GM19372 (cell line): Measurements from ENCODE around the gene CCR2.
"Not testable (repeated sequence)": the region's sequence is repeated elsewhere in the genome, so short reads cannot be mapped to it uniquely, and the experiment has no call there.

Source experiments
- ATAC-seq: cut with Tn5 transposase; IDR thresholded peaks from one replicate; pipeline ENCODE4 v1.9.1; 2021; ENCODE audit warnings: mild to moderate bottlenecking, low read depth, moderate library complexity; ENCODE audit not compliant: unreplicated experiment

Gene CCR2

DNA sequence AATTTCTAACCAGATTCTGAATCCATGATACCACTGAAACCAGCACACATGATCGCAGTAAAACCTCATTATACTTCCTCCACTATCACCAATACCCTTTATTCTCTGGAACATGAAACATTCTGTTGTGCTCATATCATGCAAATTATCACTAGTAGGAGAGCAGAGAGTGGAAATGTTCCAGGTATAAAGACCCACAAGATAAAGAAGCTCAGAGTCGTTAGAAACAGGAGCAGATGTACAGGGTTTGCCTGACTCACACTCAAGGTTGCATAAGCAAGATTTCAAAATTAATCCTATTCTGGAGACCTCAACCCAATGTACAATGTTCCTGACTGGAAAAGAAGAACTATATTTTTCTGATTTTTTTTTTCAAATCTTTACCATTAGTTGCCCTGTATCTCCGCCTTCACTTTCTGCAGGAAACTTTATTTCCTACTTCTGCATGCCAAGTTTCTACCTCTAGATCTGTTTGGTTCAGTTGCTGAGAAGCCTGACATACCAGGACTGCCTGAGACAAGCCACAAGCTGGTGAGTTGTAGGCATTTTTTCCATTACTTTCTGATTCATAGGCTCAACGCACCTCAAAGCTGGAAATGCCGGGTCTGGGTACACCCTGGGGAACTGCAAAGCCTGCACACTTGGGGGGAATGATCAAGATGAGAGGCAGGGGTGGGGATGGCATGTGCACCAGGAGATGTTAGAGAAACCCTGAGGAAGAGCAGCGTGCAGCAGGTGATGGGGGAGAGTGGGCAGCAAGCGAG lies at the start of gene CCR2:
TSS of gene CCR2 (plus strand) at position 465 of the 764 bp plus-strand sequence. CDS start 3,417 bp downstream, outside the sequence.
- no peak for ATAC-seq

GRCh38 chr3:46304739-46305138 lies 49.2 kb upstream of the CCR2 start:
- no peak for ATAC-seq

DNA sequence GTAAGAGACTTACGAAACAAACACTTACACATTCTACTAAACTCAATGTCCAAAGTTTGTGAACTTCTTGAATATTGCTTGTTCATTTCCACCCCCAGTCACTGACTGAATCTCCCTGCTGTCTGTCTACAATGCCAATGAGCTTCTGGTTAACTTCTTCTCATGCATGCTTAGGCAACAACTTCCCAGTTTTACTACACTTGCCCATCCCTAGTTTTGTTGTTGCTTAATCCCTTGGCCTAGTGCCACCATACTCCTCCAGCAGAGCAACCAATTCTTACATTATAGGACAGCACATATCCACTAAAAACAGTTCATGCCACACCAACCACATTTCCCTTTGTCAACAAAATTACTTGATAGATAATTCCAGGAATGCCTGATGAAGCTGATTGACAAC lies 40.9 kb upstream of the CCR2 start:
- ATAC-seq: no peak

DNA sequence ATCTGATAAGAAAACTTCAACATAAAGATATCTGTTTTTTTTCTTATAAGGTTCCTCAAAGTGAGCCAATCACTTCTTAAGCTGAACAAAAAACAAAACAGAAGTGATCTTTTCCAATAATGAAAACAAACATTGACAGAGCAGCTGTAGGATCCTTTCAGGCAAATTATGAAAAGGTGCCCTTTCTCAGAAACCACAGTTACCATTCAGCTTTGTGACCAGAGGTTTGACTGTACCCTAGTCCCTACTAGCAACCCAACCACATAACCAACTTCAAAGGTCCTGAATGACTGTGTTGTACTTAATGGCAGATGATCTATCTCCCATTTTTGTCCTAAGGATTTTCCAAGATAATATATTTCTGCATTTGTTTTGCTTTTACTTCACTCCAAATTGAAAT lies 39.4 kb upstream of the CCR2 start:
- no peak for ATAC-seq

- ATAC-seq: no peak
These were observed 37.7 kb upstream of the CCR2 start for GRCh38 chr3:46316206-46316605.

DNA sequence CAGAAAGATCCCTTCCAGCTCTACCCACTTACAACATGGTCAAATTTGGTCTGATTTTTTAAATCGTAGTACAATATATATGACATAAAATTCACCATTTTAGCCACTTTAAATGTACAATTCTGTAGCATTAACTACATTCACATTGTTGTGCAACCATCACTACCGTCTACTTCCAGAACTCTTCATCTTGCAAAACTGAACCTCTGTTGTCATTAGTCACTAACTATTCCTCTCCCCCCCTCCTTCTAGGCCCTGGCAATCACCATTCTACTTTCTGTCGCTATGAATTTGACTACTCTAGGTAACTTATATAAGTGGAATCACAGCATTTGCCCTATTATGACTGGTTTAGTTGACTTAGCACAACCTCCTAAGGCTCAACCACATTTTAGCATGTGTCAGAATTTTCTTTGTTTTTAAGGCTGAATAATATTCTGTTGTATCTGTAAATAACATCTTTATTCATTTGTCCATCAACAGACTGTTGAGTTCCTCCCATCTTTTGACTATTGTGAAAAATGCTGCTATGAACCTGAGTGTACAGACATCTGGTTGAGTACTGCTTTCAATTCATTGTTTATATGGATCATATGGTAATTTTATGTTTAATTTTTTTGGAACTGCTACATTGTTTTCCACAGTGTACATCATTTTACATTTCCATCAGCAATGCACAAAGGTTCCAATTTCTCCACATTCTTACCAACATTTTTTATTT lies 35.5 kb upstream of the CCR2 start:
- ATAC-seq: no peak

- ATAC-seq: no peak
These were observed 32.3 kb upstream of the CCR2 start for GRCh38 chr3:46321461-46322104.

- no peak for ATAC-seq
These were observed 29.9 kb upstream of the CCR2 start for GRCh38 chr3:46324036-46324435.

DNA sequence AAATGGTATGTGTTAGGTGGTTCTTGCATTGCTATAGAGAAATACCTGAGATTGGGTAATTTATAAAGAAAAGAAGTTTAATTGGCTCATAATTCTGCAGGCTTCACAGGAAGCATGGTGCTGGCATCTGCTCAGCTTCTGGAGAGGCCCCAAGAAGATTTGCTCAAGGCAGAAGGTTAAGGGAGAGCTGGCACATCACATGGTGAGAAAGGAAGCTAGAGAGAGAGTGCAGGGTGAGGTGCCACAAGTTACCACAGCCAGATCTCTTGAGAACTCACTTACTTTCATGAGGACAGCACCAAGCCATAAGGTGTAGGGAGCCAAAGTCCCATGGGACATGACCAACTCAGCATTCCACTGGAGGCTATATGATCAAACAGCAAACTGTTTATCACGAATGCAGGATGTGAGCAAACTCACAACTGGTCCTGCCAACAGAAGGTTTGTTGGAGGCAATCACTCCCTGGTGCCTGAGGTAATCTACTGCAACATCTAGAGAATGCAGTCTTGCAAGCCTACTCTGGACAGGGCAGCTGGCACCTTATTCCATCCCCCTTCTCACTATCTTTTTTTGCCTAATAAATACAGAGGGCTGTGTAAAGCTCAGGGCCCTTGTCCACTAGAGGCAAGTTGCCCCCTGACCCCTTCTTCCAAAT lies 28.1 kb upstream of the CCR2 start:
- ATAC-seq: no peak

DNA sequence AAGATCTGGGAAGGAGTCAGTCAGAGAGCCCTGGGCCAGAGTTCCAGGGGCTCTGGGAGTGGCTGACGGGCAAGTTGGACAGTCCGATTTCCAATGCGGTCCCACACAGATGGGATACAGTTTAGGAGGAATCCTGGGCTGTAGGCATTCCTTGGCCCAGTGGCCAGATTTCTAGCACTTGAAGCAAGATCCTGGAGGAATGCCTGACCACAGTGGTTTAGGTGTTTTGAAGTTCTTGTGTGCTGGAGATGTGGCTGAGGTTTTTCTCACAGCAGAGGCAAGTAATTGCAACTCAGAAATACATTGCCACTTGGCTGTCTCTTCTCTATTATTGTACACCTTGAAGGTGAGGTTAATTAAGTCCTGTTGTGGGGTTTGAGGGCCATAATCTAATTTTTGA lies 23.2 kb upstream of the CCR2 start:
- ATAC-seq: not testable (repeated sequence)

DNA sequence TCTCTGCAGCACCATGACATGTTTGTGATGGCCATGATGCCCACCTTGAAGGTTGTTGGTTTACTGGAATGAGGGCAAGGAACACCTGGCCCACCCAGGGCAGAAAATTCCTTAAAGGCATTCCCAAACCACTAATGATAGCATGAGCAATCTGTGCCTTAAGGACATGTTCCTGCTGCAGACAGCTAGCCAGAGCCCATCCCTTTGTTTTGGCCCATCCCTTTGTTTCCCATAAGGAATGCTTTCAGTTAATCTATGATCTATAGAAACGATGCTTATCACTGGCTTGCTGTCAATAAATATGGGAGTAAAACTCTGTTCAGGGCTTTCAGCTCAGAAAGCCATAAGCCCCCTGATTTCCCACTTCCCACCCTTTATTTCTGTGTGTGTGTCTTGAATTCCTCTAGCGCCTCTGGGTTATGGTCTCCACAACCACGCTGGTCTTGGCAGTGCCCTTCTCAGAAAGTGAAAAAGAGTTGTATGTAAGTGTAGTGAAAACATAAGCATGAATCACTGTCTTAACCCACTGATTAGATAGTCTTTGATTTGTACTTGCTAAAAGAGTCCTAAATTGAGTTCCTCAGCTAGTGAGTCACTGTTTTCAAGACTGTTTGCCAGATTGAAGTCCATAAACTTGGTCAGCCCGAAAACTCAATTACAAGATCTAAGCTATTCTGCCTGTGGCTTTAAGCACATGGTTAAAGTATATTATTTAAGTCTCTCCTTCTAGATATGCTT lies 19.0 kb upstream of the CCR2 start:
- no peak for ATAC-seq

DNA sequence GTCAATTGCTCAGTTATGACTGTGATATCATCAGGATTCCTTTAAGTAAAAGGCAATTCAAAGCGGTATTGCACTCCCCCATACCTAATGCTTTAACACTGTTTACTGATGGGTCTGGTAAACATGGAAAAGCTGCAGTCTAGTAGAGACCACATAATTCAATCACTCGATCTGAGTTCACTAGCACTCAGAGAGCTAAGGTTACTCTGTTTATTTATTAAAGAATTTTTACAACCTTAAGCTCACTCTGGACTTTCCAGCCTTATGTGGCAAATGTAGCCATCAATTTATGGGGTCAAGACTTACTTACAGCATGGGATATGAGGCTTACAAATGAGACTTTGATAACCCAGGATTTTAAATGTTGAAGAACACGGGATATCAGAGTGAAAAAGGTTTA lies 18.4 kb upstream of the CCR2 start:
- no peak for ATAC-seq

- no peak for ATAC-seq
These were observed 16.0 kb upstream of the CCR2 start for GRCh38 chr3:46337911-46338310.

GRCh38 chr3:46338840-46339239 lies 15.1 kb upstream of the CCR2 start:
- ATAC-seq: no peak

DNA sequence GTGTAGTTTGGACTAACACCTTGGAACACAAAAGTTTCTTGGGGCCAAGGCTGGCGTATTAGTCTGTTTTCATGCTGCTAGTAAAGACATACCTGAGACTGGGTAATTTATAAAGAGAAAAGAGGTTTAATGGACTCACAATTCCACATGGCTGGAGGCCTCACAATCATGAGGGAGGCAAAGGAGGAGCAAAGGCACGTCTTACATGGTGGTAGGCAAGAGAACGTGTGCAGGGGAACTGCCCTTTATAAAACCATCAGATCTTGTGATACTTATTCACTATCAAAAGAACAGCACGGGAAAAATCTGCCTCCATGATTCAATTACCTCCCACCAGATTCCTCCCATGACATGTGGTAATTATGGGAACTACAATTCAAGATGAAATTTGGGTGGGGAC lies 9.4 kb upstream of the CCR2 start:
- ATAC-seq: no peak

GRCh38 chr3:46348823-46349482 lies 5.0 kb upstream of the CCR2 start:
- no peak for ATAC-seq

DNA sequence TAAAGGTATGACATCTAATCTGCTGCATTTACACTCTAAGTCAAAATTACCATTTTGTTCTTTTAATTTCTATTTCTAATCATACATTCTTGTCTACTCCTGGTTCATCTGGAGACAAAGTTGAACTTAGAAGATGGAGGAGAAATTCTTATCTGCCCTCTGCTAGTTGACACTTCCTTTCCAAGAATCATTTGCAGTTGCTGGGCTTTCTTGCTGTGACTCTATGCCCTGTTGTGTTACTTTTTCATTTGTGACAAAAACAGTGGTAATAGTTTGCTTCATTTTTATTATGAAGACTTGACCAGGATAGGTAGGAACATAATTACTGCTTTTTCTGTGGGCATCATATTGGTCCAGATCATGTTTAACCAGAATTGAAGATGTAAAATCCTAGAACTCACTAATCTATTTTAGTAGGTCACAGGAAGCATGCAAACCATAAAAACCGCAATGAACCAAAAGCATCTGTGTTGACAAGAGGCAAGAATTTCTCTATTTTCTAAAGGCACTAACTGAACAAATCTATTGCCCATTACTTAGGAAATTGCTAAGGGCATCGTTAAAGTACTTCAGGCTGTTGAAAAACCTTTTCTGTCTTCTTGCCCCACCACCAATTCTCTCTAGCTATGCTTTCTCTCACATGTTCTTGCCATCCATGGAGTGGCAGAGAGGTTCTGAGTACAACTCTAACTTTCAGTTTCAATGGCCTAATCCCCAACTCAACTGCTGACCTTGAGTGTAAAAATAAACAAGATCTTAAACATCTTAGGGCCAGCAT lies 4.2 kb upstream of the CCR2 start:
- peak; percentile 71 for ATAC-seq

DNA sequence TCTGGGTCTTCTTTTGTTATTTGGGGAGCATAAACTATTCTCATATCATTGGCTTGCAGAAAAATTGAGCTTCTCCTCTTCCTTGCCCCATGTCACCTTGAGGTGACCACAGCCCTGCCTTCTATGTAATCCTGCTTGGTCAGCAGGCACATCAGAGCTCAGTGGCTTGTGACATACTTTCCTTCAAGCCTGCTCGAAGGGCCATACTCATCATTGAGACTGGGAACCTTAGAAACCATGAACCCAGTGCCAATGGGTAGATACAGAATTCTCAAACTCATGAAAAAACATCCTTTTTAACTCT lies 3.7 kb upstream of the CCR2 start:
- peak; percentile 9 for ATAC-seq

- no peak for ATAC-seq
These were observed 2.3 kb upstream of the CCR2 start for GRCh38 chr3:46351646-46352045.
